Measurements from ENCODE around the gene HSD17B8.

The HSD17B8 gene

GRCh38 chr6:33248932-33249731 is 44.7 kb downstream of the HSD17B8 start:
- peak; percentile 99 for DNase-seq

DNA sequence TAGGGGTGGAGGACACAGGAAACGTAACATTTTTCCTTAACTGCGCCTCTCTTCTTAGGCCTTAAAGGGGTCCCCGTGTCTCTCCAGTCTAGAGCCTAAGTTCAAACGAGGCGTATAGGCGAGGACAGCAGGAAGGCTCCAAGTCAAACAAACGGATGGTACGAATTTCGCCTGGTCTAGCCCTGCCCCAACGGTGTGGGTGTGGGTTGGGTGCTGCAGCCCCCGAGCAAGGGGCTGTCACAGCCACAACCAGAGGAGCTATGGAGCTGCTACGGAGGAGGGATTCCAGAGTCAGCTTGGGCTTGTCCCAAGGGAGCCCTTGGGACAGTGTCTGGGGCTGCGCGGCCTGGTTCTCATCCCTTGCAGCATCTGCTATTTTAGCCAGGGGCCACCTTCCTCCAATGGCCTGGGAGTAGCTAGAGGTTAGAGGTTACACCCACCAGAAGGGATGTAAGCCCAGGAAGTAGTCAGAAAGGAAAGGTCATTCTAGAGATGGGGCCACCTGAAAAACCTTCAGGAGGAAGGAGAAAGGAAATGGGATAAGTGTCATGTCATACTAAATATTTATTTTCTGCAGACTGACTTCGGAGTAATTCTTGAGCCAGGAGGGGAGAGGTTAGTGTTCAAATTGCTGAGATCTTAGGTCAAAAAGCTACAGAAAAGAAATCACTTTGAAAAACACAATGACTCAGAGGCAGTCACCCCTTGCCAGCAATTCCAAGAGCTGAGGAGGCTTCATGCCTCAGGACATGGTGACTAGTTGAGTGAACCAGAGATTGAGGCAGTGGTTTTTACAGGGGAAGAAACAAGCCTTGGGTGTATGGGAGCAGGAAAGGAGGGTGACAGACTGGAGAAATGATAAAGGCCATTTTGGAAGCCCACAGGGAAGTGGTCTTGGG is 45.5 kb downstream of the HSD17B8 start:
- DNase-seq, result no peak

GRCh38 chr6:33250731-33251130 is 46.3 kb downstream of the HSD17B8 start:
- DNase-seq, result no peak

GRCh38 chr6:33251395-33252012 is 47.0 kb downstream of the HSD17B8 start:
- DNase-seq, result no peak

- DNase-seq, result no peak
Measured at GRCh38 chr6:33252759-33253158, 48.3 kb downstream of the HSD17B8 start.

GRCh38 chr6:33254591-33254990 is 50.1 kb downstream of the HSD17B8 start:
- DNase-seq, result no peak
